ENCODE measurements around the gene GPC6. TPM values are rescaled to one million over a fixed set of nuclear protein-coding genes. Genes with fewer than 3 reads are reported as not detected.
A peak's percentile ranks its signal among the peaks of the same experiment; 100 is the strongest.

GPC6 gene
- total RNA-seq, 1 experiment from 2014 or later = 5.1 TPM

DNA sequence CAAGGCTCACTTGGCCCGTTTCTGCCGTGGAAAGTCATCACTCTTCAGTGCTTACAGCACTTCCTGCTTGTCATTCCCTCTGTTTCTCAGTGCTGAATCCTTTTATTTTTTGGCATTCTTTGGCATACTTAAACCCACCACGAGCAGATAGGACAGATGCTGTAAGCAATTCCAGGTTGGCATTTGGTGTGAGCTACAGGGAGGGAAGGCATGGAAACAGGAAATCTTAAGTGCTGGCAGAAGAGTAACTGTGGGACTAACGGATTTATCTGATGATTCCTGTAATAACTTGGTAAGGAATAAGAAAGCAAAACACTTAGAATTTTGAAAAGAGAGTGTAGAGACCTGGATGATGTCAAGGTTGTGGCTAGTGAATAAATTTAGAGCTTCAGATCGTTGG lies 273.4 kb downstream of the GPC6 start:
- DNase-seq (ENCODE audit: low spot score) = no peak

DNA sequence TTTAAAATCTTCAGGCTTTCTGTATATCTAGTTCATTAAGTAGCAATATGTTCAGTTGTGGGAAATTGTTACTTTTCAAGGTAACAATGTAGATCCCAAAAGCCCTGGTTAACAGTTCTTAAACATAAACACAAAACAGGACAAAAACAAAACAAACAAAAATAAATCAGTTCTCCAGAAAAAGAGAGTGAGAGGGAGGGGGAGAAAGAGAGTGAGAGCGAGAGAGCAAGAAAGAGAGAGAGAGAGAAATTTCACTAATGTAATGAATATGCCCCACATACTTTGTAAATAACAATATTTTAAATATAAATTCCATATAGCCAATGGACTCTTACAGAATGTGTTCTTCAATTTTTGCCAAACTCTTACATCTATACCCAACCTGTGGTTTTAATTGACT lies 275.5 kb downstream of the GPC6 start:
- no peak for DNase-seq (ENCODE audit: low spot score)

DNA sequence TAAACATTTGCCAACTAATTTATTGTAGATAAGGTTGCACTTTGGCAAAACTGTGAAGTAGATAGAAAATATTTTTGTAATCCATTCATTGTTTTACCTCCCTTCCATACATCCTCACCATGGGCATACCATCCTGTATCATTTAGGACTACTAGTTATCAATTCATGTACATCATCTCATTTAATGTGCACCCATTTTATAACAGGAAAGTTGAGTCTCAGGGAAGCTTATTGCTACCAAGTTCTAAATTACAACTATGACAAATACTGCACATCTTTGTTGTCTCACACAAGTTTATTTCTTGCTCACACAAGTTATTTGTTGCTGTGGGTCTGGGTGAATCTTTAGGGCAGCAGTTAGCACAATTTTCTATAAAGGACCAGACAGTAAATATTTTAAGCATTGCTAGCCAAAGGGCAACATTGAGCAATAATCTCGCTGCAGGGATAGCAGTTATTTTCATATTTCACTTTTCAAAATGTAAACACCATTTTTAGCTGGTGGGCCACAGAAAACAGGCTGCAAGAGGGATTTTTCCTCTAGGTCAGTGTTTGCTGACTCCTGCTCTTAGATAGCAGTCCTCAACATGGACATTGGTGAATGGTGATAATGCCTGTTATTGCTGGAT lies 276.5 kb downstream of the GPC6 start:
- DNase-seq (ENCODE audit: low spot score) = no peak

DNA sequence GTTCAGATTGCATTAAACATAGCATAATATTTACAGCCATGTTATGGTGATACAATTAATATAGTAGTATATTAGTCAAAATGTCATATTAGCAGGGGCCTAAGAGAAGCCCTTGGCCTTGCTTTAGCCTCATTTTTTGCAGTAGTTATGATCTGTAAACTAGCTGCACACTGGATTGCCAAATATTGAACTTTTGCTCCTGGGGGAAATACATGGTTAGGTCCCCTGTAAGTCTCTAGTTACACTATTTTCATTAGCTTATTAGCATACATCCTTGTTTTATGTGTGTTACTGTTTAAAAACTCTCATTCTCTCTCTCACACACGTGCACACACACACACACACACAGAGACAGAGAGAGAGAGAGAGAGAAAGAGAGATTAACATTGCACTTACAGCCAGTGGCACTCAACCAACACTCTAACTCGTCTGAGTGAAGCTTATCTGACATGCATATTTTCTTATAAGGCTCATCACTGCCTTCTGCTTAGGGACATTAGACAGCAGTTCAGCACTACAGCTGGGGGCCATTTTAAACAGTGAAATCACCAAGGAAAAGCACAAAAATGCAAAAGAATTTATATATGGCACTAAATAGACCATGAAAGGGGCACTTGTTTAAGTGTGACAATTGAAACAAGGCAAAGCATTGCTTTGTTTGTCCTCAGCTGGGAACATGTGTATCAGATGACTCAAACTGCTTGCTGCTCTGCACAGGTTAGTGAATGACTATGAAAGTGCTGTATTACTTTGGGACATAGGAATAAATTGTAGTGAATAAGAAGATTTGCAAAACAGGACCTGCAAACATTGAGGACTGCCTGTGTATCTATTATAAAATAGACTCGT lies 278.7 kb downstream of the GPC6 start:
- no peak for DNase-seq (ENCODE audit: low spot score)

DNA sequence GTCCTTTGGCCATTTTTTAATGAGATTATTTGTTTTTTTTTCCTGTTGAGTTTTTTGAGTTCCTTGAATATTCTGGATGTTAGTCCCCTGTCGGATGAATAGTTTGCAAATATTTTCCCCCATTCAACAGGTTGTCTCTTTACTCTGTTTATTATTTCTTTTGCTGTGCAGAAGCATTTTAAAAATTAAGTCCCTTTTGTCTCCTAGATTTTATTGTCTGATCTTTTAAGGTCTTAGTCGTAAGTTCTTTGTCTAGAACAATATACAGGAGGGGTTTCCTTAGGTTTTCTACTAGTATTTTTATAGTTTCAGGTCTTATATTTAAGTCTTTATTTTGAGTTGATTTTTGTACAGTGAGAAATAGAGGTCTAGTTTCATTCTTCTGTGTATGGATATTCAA lies 284.4 kb downstream of the GPC6 start:
- no peak for DNase-seq (ENCODE audit: low spot score)

DNA sequence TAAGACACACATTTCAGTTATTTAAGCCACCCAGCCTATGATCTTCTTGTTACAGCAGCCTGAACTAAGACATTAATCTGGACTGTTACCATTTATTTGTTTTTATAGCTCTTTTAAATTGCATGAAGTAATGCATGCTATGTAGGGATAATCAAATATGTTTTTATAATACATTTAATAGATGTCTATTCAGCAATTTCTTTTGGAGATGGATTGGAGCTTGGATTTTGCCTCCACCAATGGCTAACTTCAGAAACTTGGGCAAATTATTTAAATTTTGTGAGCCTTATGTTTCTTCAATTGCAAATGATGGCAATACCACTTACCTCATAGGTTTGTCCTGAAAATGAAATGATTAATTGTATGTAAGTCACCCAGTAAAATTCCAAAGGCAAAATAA lies 288.7 kb downstream of the GPC6 start:
- DNase-seq (ENCODE audit: low spot score) = no peak

DNA sequence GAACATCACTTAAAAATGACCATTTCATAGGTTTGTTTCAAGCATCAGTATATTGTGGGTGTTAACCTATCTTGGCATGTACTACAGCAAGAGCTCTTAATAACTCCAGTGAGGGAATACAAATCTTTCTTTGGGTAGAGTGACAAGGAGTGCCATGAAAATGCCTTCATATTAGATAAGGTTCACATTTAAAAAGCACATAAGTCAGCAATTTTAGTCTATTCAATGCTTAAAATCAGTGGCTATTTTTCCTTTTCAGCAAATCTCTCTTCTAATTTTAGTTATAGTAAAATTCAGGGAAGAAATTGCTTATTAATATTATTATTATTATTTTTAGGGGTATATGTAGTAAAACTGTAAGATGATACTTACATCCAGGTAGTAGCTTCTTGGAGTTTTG lies 291.1 kb downstream of the GPC6 start:
- no peak for DNase-seq (ENCODE audit: low spot score)

DNA sequence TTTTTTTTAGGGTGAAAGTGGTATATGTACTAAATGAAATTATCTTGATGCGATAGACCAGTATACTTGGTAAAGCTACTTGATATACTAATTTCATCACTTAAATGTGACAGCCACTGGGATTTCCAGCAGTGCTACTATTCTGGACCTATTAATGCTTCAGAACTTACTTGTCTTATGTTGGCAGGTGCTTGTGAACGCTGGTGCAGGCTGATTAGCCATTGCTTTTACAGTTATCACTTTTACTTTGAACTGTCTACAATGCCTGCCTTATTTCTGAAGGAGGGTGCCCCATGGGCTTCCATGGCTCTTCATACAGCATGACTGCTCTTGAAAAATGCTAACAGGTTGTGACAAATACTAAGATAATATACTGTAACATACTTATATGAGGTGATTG lies 294.7 kb downstream of the GPC6 start:
- no peak for DNase-seq (ENCODE audit: low spot score)

DNA sequence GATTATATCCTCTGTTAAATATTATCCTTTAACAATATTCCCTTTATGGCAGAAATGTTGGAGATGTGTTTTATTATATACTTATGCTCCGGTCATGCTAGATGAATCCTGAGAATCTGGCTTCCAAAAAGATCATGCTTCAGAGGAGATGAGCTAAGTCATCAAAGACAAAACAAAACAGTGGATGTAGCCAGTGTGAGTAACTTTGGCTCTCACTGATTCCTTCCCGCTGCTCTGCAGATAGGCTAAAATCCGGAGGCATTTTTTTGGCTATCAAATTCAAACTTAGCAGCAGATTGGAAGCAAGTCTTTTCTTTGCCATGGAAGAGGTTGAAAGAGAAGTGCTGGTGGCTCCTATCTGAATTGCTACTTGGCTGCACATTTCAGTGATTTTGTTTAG lies 295.9 kb downstream of the GPC6 start:
- DNase-seq (ENCODE audit: low spot score) = no peak

DNA sequence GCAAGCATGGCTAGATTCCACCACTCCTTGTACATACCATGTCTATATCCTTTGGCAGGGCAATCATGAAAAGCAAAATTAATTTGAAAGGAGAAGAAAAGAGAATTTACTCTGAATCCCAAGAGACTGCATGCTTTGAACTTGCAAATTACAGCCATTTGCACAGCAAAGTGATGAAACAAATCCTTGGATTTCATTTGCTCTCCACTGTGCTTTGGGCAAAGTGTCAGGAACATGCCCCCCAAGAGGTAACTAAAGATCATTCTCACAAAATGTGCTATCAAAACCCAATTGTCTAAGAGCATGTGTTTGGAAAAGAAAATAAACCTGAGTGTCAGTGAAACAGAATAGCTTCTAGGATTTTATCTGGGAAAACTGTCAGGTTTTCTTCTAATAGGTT lies 298.5 kb downstream of the GPC6 start:
- no peak for DNase-seq (ENCODE audit: low spot score)

DNA sequence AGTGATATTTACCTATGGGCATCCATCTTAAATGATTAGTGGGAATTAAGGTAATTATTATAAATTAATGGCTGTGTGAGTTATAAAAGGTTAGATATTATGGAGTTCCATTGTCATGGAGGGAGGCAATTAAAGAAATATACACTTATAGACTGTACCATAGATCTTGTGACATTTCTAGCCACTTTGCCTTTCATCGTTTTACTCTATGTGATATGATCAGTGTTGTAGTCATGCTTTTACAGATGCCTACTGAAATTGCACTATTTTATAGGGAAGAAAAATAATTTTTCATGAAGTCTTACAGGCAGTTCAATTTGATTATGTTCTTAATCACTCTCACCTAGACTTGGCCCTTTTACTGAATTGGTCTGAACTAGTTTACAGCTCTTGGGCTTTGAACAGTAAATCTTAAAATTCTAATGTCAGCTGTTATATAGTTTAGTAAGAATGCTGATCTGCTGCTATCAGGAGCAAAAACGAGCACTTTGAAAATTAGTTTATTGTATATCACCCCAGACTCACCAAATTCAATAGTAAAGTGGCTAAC lies 301.2 kb downstream of the GPC6 start:
- no peak for DNase-seq (ENCODE audit: low spot score)

DNA sequence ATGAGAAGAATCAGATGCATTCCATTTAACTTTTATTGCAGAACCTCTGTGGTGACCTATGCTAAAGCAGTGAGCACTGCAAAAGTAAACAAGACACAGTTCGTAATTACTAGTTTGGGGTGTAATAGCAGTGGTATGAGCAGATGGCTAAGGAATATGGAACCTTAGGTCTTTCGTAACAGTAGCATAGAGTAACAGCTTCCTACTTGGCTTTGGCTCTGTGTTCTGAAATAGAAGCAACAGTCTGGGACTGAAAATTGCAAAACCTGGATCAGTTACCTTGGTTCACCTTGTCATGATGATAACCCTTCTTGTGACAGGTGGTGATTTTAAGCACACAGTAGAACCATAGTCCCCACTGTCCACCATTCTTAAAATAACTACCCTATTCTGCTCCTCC lies 303.4 kb downstream of the GPC6 start:
- no peak for DNase-seq (ENCODE audit: low spot score)

DNA sequence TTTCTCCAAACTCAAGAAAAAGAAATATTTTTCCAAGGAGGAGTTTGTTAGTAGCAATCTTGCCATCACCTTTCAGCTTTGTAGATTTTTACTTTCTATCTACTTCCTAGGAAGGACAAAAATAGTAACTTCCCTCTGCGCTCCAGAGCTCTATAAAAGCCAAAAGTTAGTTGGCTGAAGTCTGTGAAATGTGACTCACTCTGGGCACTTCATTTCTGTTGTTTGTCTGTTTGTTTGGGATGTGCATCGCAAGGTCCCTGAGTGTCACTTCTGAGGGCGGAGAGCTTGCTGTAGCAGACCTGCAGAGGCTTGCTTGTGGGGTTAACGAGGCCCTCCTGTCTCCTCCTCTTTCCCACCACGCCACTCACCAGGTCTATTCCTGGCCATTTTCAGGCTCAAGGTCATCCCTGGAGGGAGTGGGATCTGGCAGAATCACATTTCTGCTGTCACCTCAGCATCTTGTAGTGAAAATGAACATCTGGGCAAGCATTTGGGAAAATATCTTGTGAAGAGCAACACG lies 307.6 kb downstream of the GPC6 start:
- peak; percentile 22 for DNase-seq (ENCODE audit: low spot score)

DNA sequence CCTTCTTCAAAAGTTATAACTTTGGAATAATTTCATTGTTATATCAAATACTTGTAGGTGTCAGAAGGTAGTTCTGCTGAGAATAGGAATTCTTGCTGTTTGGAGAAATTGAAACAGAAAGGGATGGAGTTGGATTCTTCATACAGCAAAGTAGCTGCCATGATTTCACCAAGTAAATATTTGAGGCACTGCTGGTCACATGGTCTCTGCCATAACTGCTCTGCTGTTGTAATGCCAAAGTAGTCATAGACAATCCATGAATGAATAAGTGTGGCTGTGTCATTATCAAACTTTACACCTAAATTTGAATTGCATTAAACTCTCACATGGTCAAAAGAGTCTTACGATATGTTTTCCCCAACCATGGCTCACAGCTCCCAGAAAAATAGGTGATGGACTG lies 308.6 kb downstream of the GPC6 start:
- DNase-seq (ENCODE audit: low spot score) = peak; percentile 20

DNA sequence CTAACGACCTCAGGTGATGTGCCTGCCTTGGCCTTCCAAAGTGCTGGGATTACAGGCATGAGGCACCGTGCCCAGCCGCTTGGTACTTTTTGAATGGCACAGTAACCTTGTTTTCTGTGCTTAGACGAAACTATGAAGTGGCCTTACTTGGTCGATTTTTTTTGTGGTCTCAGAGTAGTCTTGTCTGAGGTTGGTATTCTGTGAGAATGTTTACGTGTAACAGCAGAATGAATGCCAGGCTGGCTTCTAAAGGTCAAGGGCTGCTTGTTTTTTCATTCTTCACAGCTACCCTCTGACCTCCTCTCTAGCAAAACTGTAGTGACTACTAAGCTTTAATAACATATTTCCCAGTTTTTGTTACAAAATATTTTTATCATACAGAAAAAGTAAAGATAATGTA lies 313.3 kb downstream of the GPC6 start:
- DNase-seq (ENCODE audit: low spot score) = no peak

DNA sequence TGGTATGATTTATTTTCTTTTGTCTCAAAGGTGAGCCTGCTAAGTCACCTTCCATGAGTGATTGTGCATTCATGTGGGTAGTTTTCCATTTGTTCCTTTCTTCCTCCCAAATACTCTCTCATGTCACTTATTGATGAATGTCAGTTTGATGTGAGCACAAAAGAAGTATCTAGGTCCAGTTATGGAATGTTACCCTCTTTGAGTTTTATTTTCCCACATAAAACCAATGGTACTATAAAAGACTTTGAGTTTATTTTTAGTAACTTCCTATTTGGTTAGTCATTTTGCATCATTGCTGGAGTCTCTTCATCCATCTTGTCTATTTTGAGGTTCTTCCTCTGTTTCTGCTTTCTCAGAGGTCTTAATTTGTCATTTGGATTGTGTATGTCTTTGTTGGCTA lies 321.3 kb downstream of the GPC6 start:
- DNase-seq (ENCODE audit: low spot score) = peak; percentile 40

DNA sequence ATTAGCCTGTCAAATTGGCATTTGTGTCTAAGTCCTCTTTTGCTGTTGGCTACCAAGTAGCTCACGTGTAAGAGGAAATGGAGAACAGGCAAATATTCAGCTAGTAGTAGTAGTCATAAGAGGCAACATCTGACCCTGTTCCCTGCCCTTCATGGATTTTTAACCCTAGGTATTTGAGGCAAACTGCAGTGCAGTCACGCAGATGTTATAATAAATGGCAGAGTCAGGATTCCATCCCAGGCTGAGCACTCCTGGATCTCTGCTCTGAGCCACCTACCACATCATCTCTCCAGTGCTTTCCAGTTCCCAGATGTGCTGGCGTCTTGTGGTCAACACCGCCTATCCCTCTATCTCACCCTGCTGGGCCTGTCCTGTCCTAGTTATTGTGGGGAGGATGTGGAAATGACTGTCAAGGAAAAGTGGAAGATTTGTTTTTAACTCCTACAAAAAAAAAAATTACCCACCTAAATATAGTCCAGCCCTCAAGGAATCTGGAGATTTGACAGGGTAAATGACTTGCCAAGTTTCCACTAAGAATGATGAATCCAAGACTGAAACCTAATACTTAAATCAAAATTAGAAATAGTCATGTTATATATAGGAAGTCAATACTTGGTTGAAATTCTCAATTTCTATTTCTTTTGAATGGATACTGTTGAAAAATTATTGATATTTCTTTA lies 322.9 kb downstream of the GPC6 start:
- no peak for DNase-seq (ENCODE audit: low spot score)

DNA sequence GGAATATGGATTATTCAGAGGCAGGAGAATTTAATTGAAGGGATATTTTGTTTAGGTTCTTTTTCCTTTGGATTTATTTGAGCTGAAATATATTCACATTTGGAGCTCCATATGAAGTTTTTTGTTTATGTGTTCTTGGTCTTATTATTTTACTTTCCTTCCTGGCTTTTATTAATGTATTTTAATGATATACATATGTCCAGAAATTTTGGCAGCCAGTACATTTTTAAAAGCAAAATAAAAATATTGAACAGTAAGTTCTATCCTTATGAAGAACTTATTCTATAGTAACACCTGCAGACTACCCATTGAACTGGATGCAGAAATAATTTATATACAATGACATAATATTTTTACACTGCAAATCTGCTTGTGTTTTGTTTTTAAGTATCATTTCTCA lies 323.6 kb downstream of the GPC6 start:
- DNase-seq (ENCODE audit: low spot score) = no peak

DNA sequence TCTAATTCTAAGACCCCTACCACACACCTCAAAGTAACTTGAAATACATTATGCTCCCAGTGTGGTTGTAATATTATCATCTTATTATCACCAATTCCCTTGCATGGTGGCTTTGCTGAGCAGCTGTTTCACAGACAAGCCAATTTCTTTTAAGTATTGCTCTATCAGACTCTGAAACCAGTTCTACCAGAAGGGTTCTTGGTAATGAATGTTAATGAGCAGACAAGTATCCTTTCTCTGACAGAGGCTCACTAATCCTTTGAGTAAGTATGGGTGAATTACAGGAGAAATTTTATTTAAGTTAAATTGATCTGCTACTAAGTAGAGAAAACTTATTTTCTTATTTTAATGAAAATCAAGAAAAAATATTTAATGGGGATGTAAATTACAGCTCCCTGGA lies 326.0 kb downstream of the GPC6 start:
- DNase-seq (ENCODE audit: low spot score) = no peak

DNA sequence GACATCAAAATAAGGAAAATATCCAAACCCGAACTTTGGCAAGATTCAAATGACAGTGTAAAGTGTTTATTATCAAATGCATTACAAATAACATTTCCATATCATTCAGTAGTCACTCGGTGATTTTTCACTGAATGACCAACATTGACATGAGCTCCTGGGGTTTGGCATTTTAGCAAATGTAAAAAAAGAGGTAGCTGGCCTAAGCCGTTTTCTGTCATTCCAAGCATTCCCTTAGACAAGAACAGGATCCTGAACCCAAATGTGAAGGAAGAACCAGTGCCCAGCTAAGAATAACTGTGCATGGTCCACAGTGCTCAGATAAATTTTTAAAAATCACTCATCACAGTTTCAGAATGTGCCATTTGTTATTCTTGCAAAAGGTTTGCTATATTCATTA lies 327.9 kb downstream of the GPC6 start:
- DNase-seq (ENCODE audit: low spot score) = no peak

DNA sequence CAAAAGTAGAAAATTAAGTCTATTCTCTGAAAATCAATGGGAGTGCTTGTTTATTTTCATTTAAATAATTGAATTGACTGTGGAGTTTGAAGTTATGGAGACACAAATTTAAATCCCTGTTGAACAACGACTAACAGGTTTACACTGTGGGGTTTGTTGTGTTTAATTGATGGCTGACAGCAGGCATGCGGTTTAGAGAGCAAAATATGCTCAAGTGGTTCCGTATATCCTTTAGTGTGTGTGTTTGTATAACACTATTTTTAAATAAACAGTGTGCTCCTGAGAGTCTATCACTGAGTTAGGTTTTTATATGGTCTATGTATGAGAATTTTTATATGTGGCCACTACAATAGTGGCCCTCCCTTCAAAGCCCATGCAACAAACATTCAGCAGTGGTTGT lies 332.0 kb downstream of the GPC6 start:
- DNase-seq (ENCODE audit: low spot score) = no peak

DNA sequence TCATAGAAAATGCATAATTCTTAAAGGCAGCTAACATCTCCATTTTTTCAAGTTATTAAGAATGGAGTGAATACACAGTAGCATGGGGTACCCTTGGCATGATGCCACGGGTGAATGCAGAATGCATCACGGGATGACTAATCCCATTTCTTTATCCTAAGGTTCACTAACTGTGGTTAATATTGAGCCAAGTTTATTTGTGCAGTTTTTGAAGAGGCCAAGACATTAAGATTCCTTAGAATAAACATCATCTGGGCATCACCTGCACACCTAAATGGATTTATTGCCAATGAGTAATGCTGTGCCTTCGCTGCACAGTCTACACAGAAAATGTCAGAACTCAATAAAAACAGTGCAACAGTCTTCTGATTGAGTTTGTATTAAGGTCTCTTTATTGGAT lies 333.1 kb downstream of the GPC6 start:
- DNase-seq (ENCODE audit: low spot score) = peak; percentile 91

Measured in A172 (cell line).